Panc1 (cell line): ENCODE results near the gene ZNF592. TPM values are rescaled to one million over a fixed set of nuclear protein-coding genes. Genes with fewer than 3 reads are reported as not detected.

Experiments
- ATAC-seq: fragments of 200-7000 bp; cut with Tn5 transposase; 2 replicates; pipeline ENCODE4 v1.9.1; 2020; ENCODE audit warnings: mild to moderate bottlenecking, moderate library complexity
- BruUV-seq: library from RNA; stranded (reverse); fragments of 400-500 nt; replicated peaks from 2 replicates; lab custom pipeline; 2021; lab: Mats Ljungman, UMichigan
- CTCF ChIA-PET: fragments of 300-600 bp; sonication (Branson Sonifier 250); formaldehyde crosslinking; loops from one replicate; lab custom pipeline; 2022; ENCODE audit warnings: antibody characterized with exemption; lab: Charles Lee
- POLR2A ChIA-PET: fragments of 300-600 bp; sonication (Branson Sonifier 250); formaldehyde crosslinking; loops from one replicate; lab custom pipeline; 2022; ENCODE audit warnings: antibody characterized with exemption; lab: Charles Lee
- DNase-seq: peaks from one replicate; pipeline ENCODE4 v3.0.0-alpha.2; 2010; ENCODE audit warnings: low read depth, low spot score
- H3K27ac ChIP-seq: 2 replicates; pipeline ENCODE4 v1.5.1; 2011; ENCODE audit warnings: mild to moderate bottlenecking, low read length, inconsistent platforms
- H3K27me3 ChIP-seq: fragments of 200-500 bp; sonication (Bioruptor generic); 2 replicates; pipeline ENCODE4 v1.6.0; 2014; ENCODE audit warnings: low read length, inconsistent platforms; ENCODE audit not compliant: control insufficient read depth, insufficient read depth
- H3K36me3 ChIP-seq: fragments of 200-500 bp; sonication (Bioruptor generic); 2 replicates; pipeline ENCODE4 v1.5.1; 2014; ENCODE audit warnings: inconsistent platforms, mild to moderate bottlenecking, low read length, moderate library complexity; ENCODE audit not compliant: control insufficient read depth, insufficient read depth
- H3K4me1 ChIP-seq: 2 replicates; pipeline ENCODE4 v1.5.1; 2011; ENCODE audit warnings: inconsistent platforms, mild to moderate bottlenecking, low read length, moderate library complexity; ENCODE audit not compliant: control insufficient read depth, insufficient read depth
- H3K4me3 ChIP-seq, 2 experiments: 2 replicates each; pipeline ENCODE4 v1.5.1; 2011 to 2012; ENCODE audit warnings: low read depth in 2 of 2, low read length in 2 of 2, mild to moderate bottlenecking in 2 of 2, inconsistent platforms in 1 of 2, moderate library complexity in 1 of 2
- H3K9me3 ChIP-seq: fragments of 200-500 bp; sonication (Bioruptor generic); 2 replicates; pipeline ENCODE4 v1.5.1; 2014; ENCODE audit warnings: low read depth, mild to moderate bottlenecking, inconsistent platforms, low read length, moderate library complexity; ENCODE audit not compliant: control insufficient read depth, insufficient read depth
- POLR2AphosphoS5 ChIP-seq: IDR thresholded peaks from 2 replicates; pipeline ENCODE4 v1.6.1; 2012; ENCODE audit warnings: mild to moderate bottlenecking, low read depth, low read length, moderate library complexity
- SIN3A ChIP-seq: IDR thresholded peaks from 2 replicates; pipeline ENCODE4 v1.6.1; 2012; ENCODE audit warnings: low read depth, mild to moderate bottlenecking, low read length, moderate library complexity, borderline replicate concordance; ENCODE audit not compliant: insufficient read depth
- TCF7L2 ChIP-seq: IDR thresholded peaks from 2 replicates; pipeline ENCODE4 v1.6.1; 2011; ENCODE audit warnings: mild to moderate bottlenecking, low read depth, low read length, inconsistent platforms
- in situ Hi-C: cut with HindIII; loops from 2 replicates; pipeline ENCODE4 v1.10.0; 2016; ENCODE audit warnings: low sequenced_read_pairs, low pct_unique_long_range_greater_than_20kb
- intact Hi-C: fragments of 100-400 bp; cut with micrococcal nuclease; formaldehyde crosslinking; loops from one replicate; pipeline ENCODE4 v1.10.0; 2022; ENCODE audit not compliant: unreplicated experiment
- total RNA-seq: library from RNA; stranded (reverse); gene quantifications from one replicate; pipeline ENCODE4 v1.2.1, GENCODE V29; 2021; ENCODE audit not compliant: unreplicated experiment
- TF ChIP-seq, protein P1 (sequence below), 2 experiments: IDR thresholded peaks; 2 replicates each; pipeline ENCODE4 v1.6.1; 2011 to 2012; ENCODE audit warnings: low read depth in 2 of 2, control low read depth in 1 of 2, low read length in 1 of 2, mild to moderate bottlenecking in 1 of 2, moderate library complexity in 1 of 2; ENCODE audit not compliant: insufficient read depth in 1 of 2
- TF ChIP-seq, protein P2 (sequence below): fragments of 450-650 bp; IDR thresholded peaks from 2 replicates; pipeline ENCODE4 v1.5.1; 2017; ENCODE audit warnings: mild to moderate bottlenecking

Gene ZNF592
- total RNA-seq, 1 experiment from 2014 or later = 34.2 TPM

DNA sequence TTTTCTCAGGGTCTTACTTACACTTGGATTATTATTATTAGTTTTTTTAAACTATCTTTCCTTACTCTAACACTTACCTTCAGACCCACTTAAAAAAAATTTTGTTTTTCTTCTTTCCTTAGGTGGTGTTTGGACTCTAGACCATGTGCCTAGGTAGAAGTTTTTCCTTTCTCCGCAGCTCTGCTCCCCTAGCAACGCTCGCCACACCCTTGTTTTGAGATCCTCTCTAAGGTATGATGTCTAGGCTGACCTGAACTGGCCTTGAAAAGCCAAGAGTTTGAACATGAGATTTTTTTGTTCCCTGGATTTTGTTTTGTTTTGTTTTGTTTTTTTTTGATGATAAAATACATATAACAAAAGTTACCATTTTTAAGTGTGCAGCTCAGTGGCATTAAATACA is 16.2 kb downstream of the ZNF592 start:
- ATAC-seq (no peak), DNase-seq (no peak)
- ChIA-PET CTCF (no interaction called here), POLR2A (no interaction called here)
- intact Hi-C loops = no loop called here
- Histone ChIP-seq H3K27me3 (no peaks in the 10 kb centered on the region), H3K4me1 (no peaks in the 10 kb centered on the region), H3K9me3 (no peaks in the 10 kb centered on the region), H3K27ac (no peak overlapping the region), H3K36me3 (no peaks in the 10 kb centered on the region), H3K4me3 (no peak overlapping the region)
- in situ Hi-C loops = no loop called here
- TF ChIP-seq, protein P1, sequence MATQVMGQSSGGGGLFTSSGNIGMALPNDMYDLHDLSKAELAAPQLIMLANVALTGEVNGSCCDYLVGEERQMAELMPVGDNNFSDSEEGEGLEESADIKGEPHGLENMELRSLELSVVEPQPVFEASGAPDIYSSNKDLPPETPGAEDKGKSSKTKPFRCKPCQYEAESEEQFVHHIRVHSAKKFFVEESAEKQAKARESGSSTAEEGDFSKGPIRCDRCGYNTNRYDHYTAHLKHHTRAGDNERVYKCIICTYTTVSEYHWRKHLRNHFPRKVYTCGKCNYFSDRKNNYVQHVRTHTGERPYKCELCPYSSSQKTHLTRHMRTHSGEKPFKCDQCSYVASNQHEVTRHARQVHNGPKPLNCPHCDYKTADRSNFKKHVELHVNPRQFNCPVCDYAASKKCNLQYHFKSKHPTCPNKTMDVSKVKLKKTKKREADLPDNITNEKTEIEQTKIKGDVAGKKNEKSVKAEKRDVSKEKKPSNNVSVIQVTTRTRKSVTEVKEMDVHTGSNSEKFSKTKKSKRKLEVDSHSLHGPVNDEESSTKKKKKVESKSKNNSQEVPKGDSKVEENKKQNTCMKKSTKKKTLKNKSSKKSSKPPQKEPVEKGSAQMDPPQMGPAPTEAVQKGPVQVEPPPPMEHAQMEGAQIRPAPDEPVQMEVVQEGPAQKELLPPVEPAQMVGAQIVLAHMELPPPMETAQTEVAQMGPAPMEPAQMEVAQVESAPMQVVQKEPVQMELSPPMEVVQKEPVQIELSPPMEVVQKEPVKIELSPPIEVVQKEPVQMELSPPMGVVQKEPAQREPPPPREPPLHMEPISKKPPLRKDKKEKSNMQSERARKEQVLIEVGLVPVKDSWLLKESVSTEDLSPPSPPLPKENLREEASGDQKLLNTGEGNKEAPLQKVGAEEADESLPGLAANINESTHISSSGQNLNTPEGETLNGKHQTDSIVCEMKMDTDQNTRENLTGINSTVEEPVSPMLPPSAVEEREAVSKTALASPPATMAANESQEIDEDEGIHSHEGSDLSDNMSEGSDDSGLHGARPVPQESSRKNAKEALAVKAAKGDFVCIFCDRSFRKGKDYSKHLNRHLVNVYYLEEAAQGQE (IDR thresholded peaks at IDR 0.05; ENCODE audit: insufficient read depth in 1 of 2, low read depth in 2 of 2, low read length in 1 of 2) = no peak
- TF ChIP-seq POLR2AphosphoS5 (no peak), TCF7L2 (no peak), SIN3A (no peak)
- TF ChIP-seq, protein P2, sequence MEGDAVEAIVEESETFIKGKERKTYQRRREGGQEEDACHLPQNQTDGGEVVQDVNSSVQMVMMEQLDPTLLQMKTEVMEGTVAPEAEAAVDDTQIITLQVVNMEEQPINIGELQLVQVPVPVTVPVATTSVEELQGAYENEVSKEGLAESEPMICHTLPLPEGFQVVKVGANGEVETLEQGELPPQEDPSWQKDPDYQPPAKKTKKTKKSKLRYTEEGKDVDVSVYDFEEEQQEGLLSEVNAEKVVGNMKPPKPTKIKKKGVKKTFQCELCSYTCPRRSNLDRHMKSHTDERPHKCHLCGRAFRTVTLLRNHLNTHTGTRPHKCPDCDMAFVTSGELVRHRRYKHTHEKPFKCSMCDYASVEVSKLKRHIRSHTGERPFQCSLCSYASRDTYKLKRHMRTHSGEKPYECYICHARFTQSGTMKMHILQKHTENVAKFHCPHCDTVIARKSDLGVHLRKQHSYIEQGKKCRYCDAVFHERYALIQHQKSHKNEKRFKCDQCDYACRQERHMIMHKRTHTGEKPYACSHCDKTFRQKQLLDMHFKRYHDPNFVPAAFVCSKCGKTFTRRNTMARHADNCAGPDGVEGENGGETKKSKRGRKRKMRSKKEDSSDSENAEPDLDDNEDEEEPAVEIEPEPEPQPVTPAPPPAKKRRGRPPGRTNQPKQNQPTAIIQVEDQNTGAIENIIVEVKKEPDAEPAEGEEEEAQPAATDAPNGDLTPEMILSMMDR = no peak
- BruUV-seq = no TSS peak

DNA sequence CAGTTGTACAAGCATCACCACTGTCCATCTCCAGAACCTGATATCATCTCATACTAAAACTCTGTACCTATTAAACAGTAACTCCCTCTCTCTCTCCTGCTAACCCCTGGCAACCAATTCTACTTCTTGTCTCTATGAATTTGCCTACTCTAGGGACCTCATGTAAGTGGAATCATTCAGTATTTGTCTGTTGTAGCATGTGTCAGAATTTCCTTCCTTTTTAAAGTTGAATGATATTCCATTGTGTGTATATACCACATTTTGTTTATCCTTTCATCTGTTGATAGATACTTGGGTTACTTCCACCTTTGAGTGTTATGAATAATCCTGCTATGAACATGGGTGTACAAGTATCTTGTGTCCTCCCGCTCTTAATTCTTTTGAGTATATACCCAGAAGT is 16.6 kb downstream of the ZNF592 start:
- no peak for ATAC-seq
- POLR2A ChIA-PET = no interaction called here

More for the DNA sequence above, 16.6 kb downstream of the ZNF592 start:
- in situ Hi-C loops = no loop called here
- Histone ChIP-seq H3K9me3 (no peaks in the 10 kb centered on the region), H3K27ac (no peak overlapping the region), H3K27me3 (no peaks in the 10 kb centered on the region), H3K4me1 (no peaks in the 10 kb centered on the region), H3K36me3 (no peaks in the 10 kb centered on the region), H3K4me3 (no peak overlapping the region)
- DNase-seq = no peak
- BruUV-seq = no TSS peak
- CTCF ChIA-PET = no interaction called here
- TF ChIP-seq TCF7L2 (no peak), POLR2AphosphoS5 (no peak), SIN3A (no peak)
- TF ChIP-seq, protein P2 = no peak
- TF ChIP-seq, protein P1 (IDR thresholded peaks at IDR 0.05; ENCODE audit: insufficient read depth in 1 of 2, low read depth in 2 of 2, low read length in 1 of 2) = no peak
- intact Hi-C loops = no loop called here
